Measurements from ENCODE around the gene ACR. TPM values are rescaled to one million over a fixed set of nuclear protein-coding genes. Genes with fewer than 3 reads are reported as not detected.

ACR gene
- total RNA-seq, 2 experiments from 2014 or later: not detected

- no peak overlapping the region for H3K27ac Mint-ChIP-seq
- H3K27me3 Mint-ChIP-seq: peaks cover 2% of the 10 kb centered on the region
- no peaks in the 10 kb centered on the region for H3K36me3 Mint-ChIP-seq (ENCODE audit: low read depth)
- no peak overlapping the region for H3K4me3 Mint-ChIP-seq
- CTCF ChIA-PET: no interaction called here
- H3K9me3 Mint-ChIP-seq: no peaks in the 10 kb centered on the region
- H3K4me1 Mint-ChIP-seq: peaks cover 12% of the 10 kb centered on the region
- no peak for DNase-seq
- POLR2A ChIA-PET: no interaction called here
These were observed 31.4 kb upstream of the ACR start for GRCh38 chr22:50706481-50707125.

- Mint-ChIP-seq H3K4me3 (no peak overlapping the region), H3K4me1 (no peaks in the 10 kb centered on the region), H3K9me3 (no peaks in the 10 kb centered on the region), H3K27ac (no peak overlapping the region), H3K27me3 (peaks cover 2% of the 10 kb centered on the region), H3K36me3 (ENCODE audit: low read depth) (no peaks in the 10 kb centered on the region)
- POLR2A ChIA-PET: no interaction called here
- no peak for DNase-seq
- CTCF ChIA-PET: no interaction called here
These were observed 29.5 kb upstream of the ACR start for GRCh38 chr22:50708474-50708873.

- DNase-seq: no peak
- peaks cover 2% of the 10 kb centered on the region for H3K27me3 Mint-ChIP-seq
- ChIA-PET CTCF (no interaction called here), POLR2A (no interaction called here)
- no peaks in the 10 kb centered on the region for H3K4me1 Mint-ChIP-seq
- H3K4me3 Mint-ChIP-seq: no peak overlapping the region
- no peaks in the 10 kb centered on the region for H3K9me3 Mint-ChIP-seq
- no peak overlapping the region for H3K27ac Mint-ChIP-seq
- H3K36me3 Mint-ChIP-seq (ENCODE audit: low read depth): no peaks in the 10 kb centered on the region
These were observed 29.0 kb upstream of the ACR start for GRCh38 chr22:50708996-50709395.

DNA sequence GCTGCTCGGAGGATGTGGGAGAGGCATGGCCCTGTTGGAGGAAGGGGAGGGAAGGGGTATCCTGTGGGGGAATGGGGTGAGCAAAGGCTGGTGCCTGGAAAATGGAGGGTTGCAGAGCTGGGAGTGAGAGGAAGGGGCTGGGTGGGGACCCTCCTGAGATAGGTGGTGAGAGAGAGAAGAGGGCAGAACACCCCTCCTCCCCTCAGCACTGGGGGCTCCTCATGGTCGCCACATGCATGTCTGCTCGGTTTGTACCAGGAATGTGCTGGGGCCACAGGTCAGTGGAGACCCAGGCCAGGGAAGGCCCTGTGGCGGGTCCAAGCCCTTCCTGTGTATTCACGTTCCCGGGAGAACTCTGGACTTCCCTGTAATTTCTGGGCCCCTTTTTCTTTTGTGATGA lies 27.8 kb upstream of the ACR start:
- H3K27ac Mint-ChIP-seq: no peak overlapping the region
- H3K27me3 Mint-ChIP-seq: peaks cover 2% of the 10 kb centered on the region
- no peaks in the 10 kb centered on the region for H3K4me1 Mint-ChIP-seq
- DNase-seq: no peak
- CTCF ChIA-PET: interaction anchor here (0.8 kb wide), 1 partner anchor 11 kb away, joined by 3 read pairs; no protein-coding TSS in a partner anchor
- H3K4me3 Mint-ChIP-seq: no peak overlapping the region
- H3K9me3 Mint-ChIP-seq: no peaks in the 10 kb centered on the region
- no peaks in the 10 kb centered on the region for H3K36me3 Mint-ChIP-seq (ENCODE audit: low read depth)
- POLR2A ChIA-PET: no interaction called here

- ChIA-PET CTCF (no interaction called here), POLR2A (no interaction called here)
- H3K4me1 Mint-ChIP-seq: no peaks in the 10 kb centered on the region
- no peaks in the 10 kb centered on the region for H3K36me3 Mint-ChIP-seq (ENCODE audit: low read depth)
- no peaks in the 10 kb centered on the region for H3K9me3 Mint-ChIP-seq
- peaks cover 2% of the 10 kb centered on the region for H3K27me3 Mint-ChIP-seq
- DNase-seq: no peak
- H3K27ac Mint-ChIP-seq: no peak overlapping the region
- H3K4me3 Mint-ChIP-seq: no peak overlapping the region
These were observed 27.1 kb upstream of the ACR start for GRCh38 chr22:50710886-50711285.

DNA sequence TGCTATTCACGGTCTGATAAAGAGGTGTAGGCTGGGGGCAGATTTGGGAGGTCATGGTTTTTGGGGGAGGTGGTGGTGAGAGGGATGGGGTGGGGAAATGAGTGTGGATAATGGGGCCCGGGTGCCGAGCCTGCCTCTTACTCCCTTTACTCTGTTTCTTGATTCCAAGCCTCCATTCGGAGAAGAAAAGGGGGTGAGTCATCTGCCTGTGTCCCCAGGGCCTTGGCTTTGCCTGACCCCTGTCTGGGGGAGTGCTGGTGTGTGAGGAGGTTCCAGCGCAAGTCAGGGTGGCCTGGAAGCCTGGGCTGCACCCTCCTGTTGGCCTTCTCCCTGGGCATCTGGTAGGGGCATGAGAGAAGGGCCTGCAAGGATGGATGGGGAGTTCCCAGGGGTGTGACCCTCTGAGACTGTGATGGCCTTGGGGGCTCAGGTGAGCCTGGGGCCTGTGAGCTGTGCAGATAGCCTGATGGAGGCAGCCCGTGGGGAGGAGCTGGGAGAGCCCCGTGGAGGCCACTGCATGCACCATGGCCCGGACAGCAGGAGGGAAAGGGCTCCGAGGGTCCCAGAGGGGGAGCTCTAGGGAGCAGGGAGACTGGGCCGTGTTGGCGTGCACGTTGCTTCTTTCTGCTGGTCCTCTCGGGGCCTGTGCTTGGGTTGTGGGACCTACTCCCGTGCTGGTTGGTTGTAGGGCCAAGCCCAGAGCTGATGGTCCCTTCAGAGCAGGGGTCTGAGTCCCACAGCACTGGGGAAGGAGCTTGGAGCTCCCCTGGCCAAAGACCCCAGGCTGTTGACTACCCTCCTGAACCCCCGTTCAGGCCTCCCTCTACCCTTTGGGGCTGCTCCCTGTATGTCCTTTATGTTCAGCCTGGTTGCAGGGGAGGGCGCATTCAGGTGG lies 26.3 kb upstream of the ACR start:
- no peak overlapping the region for H3K27ac Mint-ChIP-seq
- POLR2A ChIA-PET: no interaction called here

DNA sequence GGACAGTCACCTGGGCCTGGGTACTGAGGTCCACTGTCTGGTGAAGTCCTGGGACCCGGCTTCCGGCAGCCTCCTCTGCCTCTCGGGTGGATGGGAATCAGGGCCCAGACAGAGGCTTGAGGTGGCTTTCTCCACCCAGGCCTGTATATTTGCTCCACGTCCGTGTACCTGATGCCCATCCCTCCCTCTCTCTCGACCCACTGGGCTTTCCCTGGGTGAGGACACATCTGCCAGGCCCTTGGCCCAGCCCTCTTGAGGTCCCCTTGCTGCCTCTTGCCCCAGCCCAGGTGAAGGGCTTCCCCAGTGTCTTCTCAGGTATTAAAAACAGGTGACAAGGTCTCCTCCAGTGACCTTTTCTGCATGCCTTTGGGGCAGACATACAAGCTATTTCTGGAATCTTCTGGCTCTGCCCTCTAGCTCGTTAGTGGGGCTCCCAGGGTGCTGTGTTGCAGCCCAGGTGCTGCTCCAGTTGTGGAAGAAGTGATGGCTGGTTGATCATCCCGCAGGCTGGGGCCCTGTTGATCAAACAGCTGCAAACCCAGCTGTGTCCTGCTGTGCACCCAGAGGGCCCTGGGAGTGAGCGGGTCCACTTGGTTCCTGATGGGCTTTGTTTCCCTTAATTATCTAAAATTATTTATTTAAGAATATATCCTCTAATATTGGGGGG lies 25.5 kb upstream of the ACR start:
- H3K27ac Mint-ChIP-seq: no peak overlapping the region
- POLR2A ChIA-PET: no interaction called here
- no peaks in the 10 kb centered on the region for H3K36me3 Mint-ChIP-seq (ENCODE audit: low read depth)
- H3K9me3 Mint-ChIP-seq: no peaks in the 10 kb centered on the region
- H3K4me1 Mint-ChIP-seq: no peaks in the 10 kb centered on the region
- H3K4me3 Mint-ChIP-seq: no peak overlapping the region
- peaks cover 2% of the 10 kb centered on the region for H3K27me3 Mint-ChIP-seq
- CTCF ChIA-PET: no interaction called here
- DNase-seq: no peak

More for the DNA sequence above, 26.3 kb upstream of the ACR start:
- no peak overlapping the region for H3K4me3 Mint-ChIP-seq
- H3K9me3 Mint-ChIP-seq: no peaks in the 10 kb centered on the region
- H3K36me3 Mint-ChIP-seq (ENCODE audit: low read depth): no peaks in the 10 kb centered on the region
- H3K27me3 Mint-ChIP-seq: peaks cover 2% of the 10 kb centered on the region
- CTCF ChIA-PET: no interaction called here
- no peak for DNase-seq
- H3K4me1 Mint-ChIP-seq: no peaks in the 10 kb centered on the region

DNA sequence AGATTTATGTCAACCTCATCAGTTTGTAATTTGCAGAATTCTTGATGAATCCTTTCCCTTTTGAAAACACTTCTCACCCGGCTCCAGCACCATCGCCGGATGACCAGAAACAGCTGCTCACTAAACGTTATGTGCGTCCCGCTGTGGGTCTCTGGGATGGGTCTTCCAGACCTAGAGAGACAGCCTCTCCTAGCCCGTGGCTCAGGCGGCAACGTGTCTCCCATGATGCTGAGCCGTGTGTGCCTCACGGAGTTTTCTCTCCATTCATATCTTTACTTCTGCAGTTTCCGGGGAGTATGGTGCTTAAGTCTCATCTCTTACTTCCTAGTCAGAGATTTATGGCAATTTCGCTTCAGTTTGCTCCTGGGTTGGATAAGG lies 25.0 kb upstream of the ACR start:
- no peaks in the 10 kb centered on the region for H3K36me3 Mint-ChIP-seq (ENCODE audit: low read depth)
- no peak overlapping the region for H3K4me3 Mint-ChIP-seq
- no peak for DNase-seq
- H3K4me1 Mint-ChIP-seq: no peaks in the 10 kb centered on the region
- no peaks in the 10 kb centered on the region for H3K9me3 Mint-ChIP-seq
- ChIA-PET POLR2A (no interaction called here), CTCF (no interaction called here)
- peaks cover 2% of the 10 kb centered on the region for H3K27me3 Mint-ChIP-seq
- no peak overlapping the region for H3K27ac Mint-ChIP-seq

DNA sequence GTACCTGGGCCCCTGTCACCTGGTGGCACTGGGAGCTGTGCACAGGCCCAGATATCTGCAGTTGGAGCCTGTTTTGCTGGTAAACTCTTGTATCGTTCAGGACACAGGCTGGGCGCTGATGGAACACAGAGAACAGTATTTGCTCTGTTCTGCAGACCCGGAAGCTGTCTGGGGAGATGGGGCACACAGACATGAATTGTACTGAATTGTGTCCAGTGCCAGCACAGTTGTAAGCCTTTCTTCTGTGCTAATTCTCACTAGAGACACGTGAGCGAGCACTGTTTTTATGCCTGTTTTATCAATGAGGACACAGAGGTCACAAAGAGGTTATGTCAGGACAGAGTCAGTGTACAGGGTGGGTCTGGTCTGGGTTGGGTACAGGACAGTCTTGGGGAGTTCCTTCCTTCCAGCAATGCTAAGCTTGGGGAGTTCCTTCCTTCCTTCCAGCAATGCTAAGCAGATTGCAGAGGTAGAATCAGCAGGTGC lies 24.4 kb upstream of the ACR start:
- Mint-ChIP-seq H3K27ac (no peak overlapping the region), H3K27me3 (peaks cover 2% of the 10 kb centered on the region), H3K4me1 (no peaks in the 10 kb centered on the region), H3K4me3 (no peak overlapping the region), H3K9me3 (no peaks in the 10 kb centered on the region), H3K36me3 (ENCODE audit: low read depth) (no peaks in the 10 kb centered on the region)
- ChIA-PET CTCF (no interaction called here), POLR2A (no interaction called here)
- no peak for DNase-seq

DNA sequence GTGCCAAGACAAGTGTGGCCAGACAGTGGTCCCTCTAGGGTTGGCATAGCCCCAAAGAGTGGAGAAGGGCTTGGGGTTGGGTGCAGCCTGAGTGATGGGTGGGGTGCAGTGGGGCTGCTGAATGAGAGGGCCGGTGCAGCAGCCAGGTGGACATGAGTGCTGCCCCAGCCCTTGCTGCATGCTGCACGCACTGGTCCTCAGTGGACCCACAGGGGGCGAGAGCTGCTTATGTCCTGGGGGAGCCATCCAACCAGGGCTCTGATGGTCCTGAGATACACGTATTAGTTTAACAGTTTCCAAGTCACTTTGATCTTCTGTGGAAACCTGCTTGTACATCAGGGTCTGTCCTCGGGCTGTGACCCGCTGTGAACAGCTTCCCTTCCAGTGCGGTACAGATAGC lies 23.9 kb upstream of the ACR start:
- H3K36me3 Mint-ChIP-seq (ENCODE audit: low read depth): no peaks in the 10 kb centered on the region
- H3K9me3 Mint-ChIP-seq: no peaks in the 10 kb centered on the region
- no peaks in the 10 kb centered on the region for H3K27me3 Mint-ChIP-seq
- POLR2A ChIA-PET: no interaction called here
- H3K4me3 Mint-ChIP-seq: no peak overlapping the region
- CTCF ChIA-PET: no interaction called here
- H3K4me1 Mint-ChIP-seq: no peaks in the 10 kb centered on the region
- no peak for DNase-seq
- H3K27ac Mint-ChIP-seq: no peak overlapping the region

DNA sequence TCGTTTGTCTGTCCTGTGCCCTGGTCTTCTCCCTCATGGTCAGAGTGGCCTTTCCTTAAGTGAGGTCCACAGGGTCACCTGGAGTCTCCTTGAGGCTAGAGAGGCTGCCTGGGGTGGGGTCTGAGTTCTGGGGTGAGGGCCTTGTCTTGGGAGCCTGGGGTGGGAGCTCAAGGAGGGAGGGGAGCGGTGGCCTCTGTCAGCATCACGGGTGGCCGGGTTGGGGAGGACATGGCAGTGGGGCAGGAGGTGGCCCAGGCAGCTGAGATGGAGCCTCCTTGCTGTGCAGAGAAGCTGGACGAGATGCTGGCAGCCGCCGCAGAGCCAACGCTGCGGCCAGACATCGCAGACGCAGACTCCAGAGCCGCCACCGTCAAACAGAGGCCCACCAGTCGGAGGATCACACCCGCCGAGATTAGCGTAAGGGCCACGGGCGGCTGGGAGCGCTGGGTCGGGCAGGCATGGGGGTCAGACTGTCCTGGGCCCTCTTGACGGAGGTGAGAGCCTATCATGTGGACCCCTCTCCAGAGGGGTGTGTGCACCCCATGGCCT lies 23.3 kb upstream of the ACR start:
- H3K4me3 Mint-ChIP-seq: no peak overlapping the region
- no peaks in the 10 kb centered on the region for H3K4me1 Mint-ChIP-seq
- ChIA-PET POLR2A (no interaction called here), CTCF (no interaction called here)
- no peak for DNase-seq
- no peaks in the 10 kb centered on the region for H3K36me3 Mint-ChIP-seq (ENCODE audit: low read depth)
- H3K27me3 Mint-ChIP-seq: no peaks in the 10 kb centered on the region
- no peaks in the 10 kb centered on the region for H3K9me3 Mint-ChIP-seq
- no peak overlapping the region for H3K27ac Mint-ChIP-seq

GRCh38 chr22:50715250-50715649 lies 22.8 kb upstream of the ACR start:
- no peak for DNase-seq
- no peak overlapping the region for H3K27ac Mint-ChIP-seq
- no peaks in the 10 kb centered on the region for H3K9me3 Mint-ChIP-seq
- ChIA-PET POLR2A (no interaction called here), CTCF (no interaction called here)
- H3K4me1 Mint-ChIP-seq: no peaks in the 10 kb centered on the region
- H3K4me3 Mint-ChIP-seq: no peak overlapping the region
- H3K27me3 Mint-ChIP-seq: no peaks in the 10 kb centered on the region
- no peaks in the 10 kb centered on the region for H3K36me3 Mint-ChIP-seq (ENCODE audit: low read depth)

DNA sequence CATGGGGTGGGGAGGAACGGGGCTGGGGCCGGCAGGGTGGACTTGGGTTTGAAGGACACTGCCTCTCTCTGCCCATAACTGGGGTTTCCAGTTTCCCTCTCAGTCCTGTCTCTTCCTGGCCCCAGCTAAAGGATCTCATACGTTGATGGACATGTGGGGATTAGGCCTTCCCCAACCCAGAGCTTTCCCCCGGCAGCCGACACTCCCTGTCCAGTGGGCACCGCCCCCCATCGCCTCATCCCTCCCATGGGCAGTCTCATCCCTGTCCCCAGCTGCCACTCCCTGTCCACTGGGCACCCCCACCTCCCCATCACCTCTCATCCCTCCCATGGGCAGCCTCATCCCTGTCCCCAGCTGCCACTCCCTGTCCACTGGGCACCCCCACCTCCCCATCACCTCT lies 22.2 kb upstream of the ACR start:
- CTCF ChIA-PET: no interaction called here
- no peaks in the 10 kb centered on the region for H3K4me1 Mint-ChIP-seq
- POLR2A ChIA-PET: no interaction called here
- H3K36me3 Mint-ChIP-seq (ENCODE audit: low read depth): no peaks in the 10 kb centered on the region
- no peak for DNase-seq
- no peaks in the 10 kb centered on the region for H3K27me3 Mint-ChIP-seq
- no peaks in the 10 kb centered on the region for H3K9me3 Mint-ChIP-seq
- no peak overlapping the region for H3K27ac Mint-ChIP-seq
- no peak overlapping the region for H3K4me3 Mint-ChIP-seq
